Activated T-cell treated with anti-CD3 and anti-CD28 coated beads, Interleukin-2, amount 50 U/mL, for 1 hour (primary cell): ENCODE measurements around the gene IQSEC3.
"Not testable (repeated sequence)": the region's sequence is repeated elsewhere in the genome, so short reads cannot be mapped to it uniquely, and the experiment has no call there.

ENCODE experiments used
- DNase-seq: peaks from one replicate; pipeline ENCODE4 v3.0.0-alpha.2; 2020

IQSEC3 gene

DNA sequence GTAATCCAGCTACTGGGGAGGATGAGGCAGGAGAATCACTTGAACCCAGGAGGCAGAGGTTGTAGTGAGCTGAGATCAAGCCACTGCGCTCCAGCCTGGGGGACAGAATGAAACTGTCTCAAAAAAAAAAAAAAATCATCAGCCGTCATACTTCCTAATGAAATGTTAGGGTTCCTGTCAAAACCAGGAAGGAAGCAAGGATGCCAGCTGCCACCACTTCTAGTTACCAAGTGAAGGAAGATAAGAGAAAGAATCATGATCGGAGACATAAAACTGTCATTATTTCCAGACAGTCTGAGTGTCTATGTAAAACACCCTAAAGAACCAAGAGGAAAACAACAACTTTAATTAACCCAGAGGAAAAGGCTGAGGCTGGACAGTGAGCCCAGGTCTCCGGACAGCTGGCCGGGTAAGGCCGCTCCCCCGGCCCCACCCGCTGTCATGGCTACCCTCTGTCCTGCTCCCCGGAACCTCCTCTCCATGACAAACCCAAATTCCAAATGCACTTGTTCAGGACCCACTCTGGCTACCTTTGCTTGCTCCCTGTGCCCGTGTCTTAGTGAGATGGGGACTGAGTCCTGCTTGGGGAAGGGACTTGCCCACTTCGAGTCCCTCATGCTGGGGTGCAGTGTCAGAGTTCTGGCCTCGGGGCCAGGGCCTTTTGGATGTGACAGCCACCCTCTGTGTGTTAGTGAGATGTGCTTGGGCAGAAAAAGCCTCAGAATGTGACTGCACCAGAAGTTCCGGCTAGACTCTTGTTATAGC lies 118.4 kb downstream of the IQSEC3 start:
- no peak for DNase-seq

DNA sequence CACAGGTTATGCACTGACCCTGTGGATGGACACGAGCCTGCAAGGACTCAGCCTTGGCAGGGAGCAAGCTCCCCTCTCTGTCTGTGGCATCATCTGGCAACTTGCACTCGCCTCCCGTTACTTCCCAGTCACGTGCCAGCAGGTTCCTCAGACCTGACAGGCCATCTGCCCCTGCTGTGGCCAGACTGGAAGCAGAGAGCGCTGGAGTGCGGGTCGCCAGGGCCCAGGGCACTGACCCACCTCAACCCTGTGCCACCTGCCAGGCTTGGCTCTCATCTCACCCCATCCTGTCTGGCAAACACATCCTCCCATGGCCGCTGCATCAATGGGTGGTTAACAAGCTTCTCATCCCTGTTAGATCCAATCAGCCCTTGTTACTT lies 119.0 kb downstream of the IQSEC3 start:
- DNase-seq = no peak

GRCh38 chr12:186006-186625 lies 119.5 kb downstream of the IQSEC3 start:
- no peak for DNase-seq

DNA sequence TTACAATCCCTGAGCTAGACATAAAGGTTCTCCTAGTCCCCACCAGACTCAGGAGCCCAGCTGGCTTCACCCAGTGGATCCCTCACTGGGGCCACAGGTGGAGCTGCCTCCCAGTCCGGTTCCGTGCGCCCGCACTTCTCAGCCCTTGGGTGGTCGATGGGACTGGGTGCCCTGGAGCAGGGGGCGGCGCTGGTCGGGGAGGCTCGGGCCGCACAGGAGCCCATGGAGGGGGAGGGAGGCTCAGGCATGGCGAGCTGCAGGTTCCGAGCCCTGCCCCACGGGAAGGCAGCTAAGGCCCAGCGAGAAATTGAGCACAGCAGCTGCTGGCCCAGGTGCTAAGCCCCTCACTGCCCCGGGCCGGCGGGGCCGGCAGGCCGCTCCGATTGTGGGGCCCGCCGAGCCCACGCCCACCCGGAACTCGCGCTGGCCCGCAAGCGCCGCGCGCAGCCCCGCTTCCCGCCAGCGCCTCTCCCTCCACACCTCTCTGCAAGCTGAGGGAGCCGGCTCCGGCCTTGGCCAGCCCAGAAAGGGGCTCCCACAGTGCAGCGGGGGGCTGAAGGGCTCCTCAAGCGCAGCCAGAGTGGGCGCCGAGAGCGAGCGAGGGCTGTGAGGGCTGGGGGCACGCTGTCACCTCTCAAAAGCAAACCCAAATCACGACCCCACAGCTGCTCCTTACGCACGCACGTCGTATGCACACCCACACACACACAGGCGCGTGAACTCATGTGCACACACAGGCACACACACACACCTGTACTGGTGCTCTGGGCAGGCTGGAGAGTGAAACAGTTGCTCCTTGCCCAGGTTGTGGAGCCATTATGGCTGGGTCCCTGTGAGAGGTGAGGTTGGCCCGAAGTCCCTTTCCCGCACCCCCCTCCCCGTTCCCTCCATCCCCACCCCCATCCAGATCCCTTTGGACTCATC lies 121.7 kb downstream of the IQSEC3 start:
- not testable (repeated sequence) for DNase-seq

GRCh38 chr12:188910-189621 lies 122.5 kb downstream of the IQSEC3 start:
- peak; percentile 30 for DNase-seq

GRCh38 chr12:189622-189962 lies 123.0 kb downstream of the IQSEC3 start:
- no peak for DNase-seq

DNA sequence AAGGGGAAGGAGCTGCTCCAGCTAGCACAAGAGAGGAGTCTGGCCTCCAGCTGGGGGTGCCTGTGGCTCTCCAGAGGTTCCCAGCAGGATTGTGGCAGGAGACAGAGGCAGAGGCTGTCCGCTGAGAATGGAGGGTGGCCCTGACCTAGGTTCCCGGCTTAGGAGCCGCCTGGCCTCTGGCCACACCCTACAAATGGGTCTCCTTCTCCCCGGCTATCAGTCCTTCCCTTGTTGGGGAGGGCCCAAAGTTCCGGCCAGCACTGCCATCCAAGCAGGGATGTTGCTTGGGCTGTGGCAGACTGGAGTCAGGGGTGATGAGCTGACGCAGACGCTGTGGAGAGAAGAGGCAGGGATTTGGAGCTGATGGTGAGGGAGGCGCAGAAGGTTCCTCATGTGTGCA lies 124.3 kb downstream of the IQSEC3 start:
- DNase-seq = no peak

DNA sequence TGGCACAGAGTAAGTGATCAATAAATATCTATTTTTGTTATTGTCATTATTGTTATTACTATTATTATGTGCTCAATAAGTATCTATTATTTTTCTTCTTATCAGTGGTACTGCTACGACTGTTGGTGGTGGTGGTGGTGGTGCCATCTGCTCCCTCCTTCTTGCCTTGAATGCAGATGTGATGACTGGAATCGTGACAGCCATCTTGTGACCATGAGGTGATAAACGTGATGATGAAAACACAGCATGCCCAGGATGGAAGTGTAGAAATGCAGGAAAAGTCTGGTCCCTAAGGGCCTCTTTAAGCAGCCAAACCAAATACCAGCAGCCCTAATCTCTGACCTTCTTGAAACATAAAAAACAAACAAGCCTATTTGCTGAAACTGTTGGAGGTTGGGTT lies 125.0 kb downstream of the IQSEC3 start:
- DNase-seq = no peak

GRCh38 chr12:193261-193660 lies 126.7 kb downstream of the IQSEC3 start:
- no peak for DNase-seq

DNA sequence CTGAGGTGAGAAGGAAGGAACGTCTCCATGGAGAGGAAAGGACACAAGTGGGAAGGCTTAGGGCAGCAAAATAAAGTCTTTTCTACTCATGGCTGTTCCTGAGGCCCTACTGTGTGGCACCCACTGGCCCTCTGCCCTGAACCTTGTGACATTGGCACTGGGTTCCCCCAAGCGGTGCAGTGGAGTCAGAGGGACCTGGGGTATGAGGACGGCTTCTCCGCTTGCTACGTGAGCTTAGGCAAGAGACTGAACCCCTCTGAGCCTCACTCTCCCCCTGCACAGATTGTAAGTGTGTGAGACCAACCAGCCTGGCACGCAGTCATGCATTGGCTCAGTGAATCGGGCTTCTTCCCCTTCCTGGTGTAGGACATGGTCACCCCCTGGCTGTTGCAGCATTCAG lies 127.7 kb downstream of the IQSEC3 start:
- DNase-seq = no peak

GRCh38 chr12:195156-195555 lies 128.6 kb downstream of the IQSEC3 start:
- no peak for DNase-seq

DNA sequence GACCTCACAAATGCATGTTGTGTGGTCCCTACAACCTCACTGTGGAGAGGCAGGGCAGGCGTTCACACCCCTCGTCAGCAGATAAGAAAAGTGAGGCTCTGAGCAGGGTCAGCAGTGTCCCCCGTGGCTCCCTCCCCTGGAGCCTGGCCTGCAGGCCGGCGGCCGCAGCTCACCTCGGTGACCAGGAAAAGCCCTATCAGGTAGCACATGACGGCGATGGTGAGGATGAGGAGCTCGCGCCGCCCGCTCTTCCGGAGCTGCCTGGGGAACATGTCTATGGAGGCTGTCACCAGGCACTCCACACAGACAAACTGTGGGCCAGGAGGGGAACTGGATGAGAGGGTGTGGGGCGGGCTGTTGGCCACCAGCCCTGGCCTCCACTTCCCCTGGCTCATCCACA lies 129.4 kb downstream of the IQSEC3 start:
- DNase-seq = no peak

- no peak for DNase-seq
Measured at GRCh38 chr12:196436-196835, 129.9 kb downstream of the IQSEC3 start.

DNA sequence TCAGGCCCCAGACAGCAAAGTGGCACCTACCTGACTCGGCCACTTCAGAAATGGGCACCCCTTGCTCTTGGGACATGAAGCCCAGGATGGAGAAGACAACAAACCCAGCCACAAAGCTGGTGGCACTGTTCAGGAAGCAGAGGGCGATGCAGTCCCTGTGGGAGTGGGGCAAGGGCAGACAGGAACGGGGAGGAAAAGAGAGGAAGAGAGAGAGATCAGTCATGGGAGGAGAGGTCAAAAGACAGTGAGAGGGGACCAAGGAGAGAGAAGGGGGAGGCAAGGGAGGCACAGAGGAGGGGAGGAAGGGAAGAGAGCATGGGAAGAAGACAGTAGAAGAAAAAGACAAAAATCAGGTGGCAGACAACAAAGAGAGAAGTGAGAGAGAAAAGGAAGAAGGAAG lies 130.8 kb downstream of the IQSEC3 start:
- no peak for DNase-seq

DNA sequence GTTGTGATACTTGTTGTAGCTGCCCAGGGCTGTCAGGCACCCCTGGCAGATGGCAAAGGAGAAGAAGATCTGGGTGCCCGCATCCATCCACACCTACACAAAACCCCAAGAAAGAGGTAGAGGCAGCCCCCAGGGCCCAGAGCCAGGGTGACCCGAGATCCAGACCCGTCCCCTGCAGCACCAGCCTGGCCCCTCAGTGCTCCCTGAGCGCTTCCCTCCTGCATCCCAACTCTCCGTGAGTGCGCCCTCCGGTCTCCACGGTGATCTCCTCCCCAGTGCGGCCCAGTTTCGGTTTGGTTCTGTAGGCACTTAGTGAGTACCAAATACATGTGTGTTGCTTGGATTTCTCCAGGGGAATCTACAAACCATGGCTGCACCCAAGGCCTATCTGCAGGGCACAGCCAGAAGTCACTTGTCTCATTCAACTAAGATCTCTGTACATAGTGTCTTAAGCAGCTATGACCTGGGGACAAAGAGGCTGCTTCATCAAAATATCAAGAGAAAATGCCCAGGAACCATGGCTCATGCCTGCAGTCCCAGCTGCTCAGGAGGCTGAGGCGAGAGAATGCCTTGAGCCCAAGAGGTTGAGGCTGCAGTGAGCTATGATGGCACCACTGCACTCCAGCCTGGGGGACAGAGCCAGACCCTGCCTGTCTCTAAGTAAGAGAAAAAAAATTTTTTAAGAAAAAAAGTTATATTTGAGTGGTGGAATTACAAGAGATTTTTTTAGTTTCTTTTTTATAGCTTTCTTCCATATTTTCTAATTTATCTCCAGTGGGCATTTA lies 131.5 kb downstream of the IQSEC3 start:
- DNase-seq = no peak

GRCh38 chr12:198705-199104 lies 132.1 kb downstream of the IQSEC3 start:
- no peak for DNase-seq

DNA sequence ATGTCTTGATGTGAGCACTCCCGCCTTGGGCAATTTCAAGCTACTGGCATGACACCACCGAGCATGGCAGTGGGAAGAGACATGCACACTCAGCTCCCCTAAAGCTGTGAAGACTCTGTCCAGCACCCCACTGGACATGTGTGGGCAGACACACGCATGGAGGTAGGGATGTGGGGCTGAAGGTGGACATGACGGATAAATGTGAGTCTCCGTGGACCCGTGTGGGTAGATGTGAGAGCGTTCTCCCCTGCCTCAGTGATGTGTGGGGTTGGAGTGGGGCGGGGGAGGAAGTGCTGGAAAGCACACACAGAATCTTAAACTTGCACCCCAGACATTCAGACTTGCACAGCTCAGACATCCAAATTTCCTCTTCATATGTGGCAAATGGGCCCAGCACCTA lies 134.8 kb downstream of the IQSEC3 start:
- no peak for DNase-seq

DNA sequence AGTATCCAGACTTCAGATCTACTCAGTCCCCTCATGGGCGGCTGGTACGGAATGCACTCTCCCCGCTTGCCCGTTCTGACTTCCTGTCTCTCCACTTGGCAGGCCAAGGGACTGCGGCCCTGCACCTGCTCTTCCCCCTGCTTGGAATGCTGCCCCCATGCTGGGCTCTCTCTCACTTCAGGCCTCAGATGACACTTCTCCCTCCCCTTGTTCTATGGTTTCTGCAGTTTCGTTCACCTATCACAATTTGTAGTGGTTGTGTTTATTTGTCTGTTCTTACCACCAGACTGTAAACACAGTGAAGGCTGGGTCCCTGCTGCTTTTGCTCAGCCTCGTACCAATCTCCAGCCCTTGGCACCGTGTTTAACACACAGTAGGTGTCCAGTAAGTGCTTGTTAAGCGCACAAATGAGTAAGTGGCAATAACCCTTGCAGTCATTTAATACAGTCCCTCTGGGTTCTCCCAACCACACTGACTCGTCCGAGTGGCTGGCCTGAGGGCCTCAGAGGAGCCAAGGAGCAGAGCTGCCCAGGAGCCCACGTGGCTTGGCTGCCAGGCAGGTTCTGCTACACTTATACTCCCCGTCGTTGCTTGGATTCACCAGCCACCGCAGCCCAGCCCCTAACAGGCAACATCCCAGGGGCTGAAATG lies 135.6 kb downstream of the IQSEC3 start:
- DNase-seq = no peak

- no peak for DNase-seq
Measured at GRCh38 chr12:203074-203461, 136.5 kb downstream of the IQSEC3 start.

- no peak for DNase-seq
Measured at GRCh38 chr12:203462-204260, 137.1 kb downstream of the IQSEC3 start.

- no peak for DNase-seq
Measured at GRCh38 chr12:204261-204678, 137.7 kb downstream of the IQSEC3 start.
